ENCODE measurements around the gene TTC28. TPM values are rescaled to one million over a fixed set of nuclear protein-coding genes. Genes with fewer than 3 reads are reported as not detected.

Gene TTC28
- polyA plus RNA-seq, 1 donor from 2014 or later: 14.8 TPM

DNA sequence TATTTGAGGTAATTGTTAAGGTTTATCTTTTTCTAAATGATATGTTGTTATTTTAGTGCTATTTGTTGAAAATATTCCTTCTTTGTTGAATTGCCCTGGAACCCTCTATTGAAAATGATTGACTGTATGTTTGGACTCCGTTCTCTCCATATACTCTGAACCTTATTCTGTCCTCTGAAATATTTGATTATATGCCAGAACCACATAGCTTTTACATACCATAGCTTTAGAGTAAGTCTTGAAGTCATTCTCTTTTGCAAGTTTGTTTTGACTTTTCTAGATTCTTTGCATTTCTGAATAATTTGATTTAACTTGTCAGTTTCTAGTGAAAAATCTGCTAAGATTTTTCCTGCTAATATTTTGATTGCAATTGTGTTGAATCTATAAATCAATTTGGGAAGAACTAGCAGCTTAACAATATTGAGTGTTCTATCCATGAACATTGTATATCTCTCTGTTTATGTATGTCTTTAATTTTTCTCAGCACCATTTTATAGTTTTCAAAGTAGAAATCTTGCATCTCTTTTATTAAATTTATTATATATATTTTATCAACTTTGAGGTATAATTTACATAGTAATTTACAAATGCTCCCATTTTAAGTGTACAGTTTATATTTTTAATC lies 708.9 kb downstream of the TTC28 start:
- H2AFZ ChIP-seq (ENCODE audit: low read depth, low read length): no peak overlapping the region
- H3K79me2 ChIP-seq (replicated peaks; ENCODE audit: insufficient read depth, low read length): no peaks in the 10 kb centered on the region
- no peak overlapping the region for H3K4me3 ChIP-seq (ENCODE audit: low read length)
- H3K4me2 ChIP-seq (ENCODE audit: low read length): no peak overlapping the region
- TF ChIP-seq, protein P1, sequence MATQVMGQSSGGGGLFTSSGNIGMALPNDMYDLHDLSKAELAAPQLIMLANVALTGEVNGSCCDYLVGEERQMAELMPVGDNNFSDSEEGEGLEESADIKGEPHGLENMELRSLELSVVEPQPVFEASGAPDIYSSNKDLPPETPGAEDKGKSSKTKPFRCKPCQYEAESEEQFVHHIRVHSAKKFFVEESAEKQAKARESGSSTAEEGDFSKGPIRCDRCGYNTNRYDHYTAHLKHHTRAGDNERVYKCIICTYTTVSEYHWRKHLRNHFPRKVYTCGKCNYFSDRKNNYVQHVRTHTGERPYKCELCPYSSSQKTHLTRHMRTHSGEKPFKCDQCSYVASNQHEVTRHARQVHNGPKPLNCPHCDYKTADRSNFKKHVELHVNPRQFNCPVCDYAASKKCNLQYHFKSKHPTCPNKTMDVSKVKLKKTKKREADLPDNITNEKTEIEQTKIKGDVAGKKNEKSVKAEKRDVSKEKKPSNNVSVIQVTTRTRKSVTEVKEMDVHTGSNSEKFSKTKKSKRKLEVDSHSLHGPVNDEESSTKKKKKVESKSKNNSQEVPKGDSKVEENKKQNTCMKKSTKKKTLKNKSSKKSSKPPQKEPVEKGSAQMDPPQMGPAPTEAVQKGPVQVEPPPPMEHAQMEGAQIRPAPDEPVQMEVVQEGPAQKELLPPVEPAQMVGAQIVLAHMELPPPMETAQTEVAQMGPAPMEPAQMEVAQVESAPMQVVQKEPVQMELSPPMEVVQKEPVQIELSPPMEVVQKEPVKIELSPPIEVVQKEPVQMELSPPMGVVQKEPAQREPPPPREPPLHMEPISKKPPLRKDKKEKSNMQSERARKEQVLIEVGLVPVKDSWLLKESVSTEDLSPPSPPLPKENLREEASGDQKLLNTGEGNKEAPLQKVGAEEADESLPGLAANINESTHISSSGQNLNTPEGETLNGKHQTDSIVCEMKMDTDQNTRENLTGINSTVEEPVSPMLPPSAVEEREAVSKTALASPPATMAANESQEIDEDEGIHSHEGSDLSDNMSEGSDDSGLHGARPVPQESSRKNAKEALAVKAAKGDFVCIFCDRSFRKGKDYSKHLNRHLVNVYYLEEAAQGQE (IDR thresholded peaks at IDR 0.05; ENCODE audit: borderline replicate concordance): no peak
- no peak for TF ChIP-seq POLR2AphosphoS5 (IDR thresholded peaks at IDR 0.05)
- TF ChIP-seq, protein P2, sequence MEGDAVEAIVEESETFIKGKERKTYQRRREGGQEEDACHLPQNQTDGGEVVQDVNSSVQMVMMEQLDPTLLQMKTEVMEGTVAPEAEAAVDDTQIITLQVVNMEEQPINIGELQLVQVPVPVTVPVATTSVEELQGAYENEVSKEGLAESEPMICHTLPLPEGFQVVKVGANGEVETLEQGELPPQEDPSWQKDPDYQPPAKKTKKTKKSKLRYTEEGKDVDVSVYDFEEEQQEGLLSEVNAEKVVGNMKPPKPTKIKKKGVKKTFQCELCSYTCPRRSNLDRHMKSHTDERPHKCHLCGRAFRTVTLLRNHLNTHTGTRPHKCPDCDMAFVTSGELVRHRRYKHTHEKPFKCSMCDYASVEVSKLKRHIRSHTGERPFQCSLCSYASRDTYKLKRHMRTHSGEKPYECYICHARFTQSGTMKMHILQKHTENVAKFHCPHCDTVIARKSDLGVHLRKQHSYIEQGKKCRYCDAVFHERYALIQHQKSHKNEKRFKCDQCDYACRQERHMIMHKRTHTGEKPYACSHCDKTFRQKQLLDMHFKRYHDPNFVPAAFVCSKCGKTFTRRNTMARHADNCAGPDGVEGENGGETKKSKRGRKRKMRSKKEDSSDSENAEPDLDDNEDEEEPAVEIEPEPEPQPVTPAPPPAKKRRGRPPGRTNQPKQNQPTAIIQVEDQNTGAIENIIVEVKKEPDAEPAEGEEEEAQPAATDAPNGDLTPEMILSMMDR (IDR thresholded peaks at IDR 0.05; ENCODE audit: poor library complexity, severe bottlenecking): no peak
- no peak for TF ChIP-seq SMC3 (conservative IDR thresholded peaks at IDR 0.05; ENCODE audit: poor library complexity)
- no peak for TF ChIP-seq MXI1 (conservative IDR thresholded peaks at IDR 0.05; ENCODE audit: poor library complexity, severe bottlenecking)
- TF ChIP-seq TAF1 (IDR thresholded peaks at IDR 0.05; ENCODE audit: low read depth): no peak
- no peak for TF ChIP-seq EP300 (conservative IDR thresholded peaks at IDR 0.05; ENCODE audit: poor library complexity, severe bottlenecking)
- no peak overlapping the region for H3K9ac ChIP-seq (ENCODE audit: low read length)
- H3F3A ChIP-seq (ENCODE audit: insufficient read depth, low read length, poor library complexity, severe bottlenecking): peaks cover 5% of the 10 kb centered on the region
- H3K27me3 ChIP-seq (ENCODE audit: insufficient read depth, low read depth, low read length): no peaks in the 10 kb centered on the region
- H3K9me2 ChIP-seq (ENCODE audit: insufficient read depth, low read length): no peaks in the 10 kb centered on the region
- no peaks in the 10 kb centered on the region for H3K36me3 ChIP-seq (ENCODE audit: insufficient read depth, low read length)
- no peaks in the 10 kb centered on the region for H3K9me3 ChIP-seq (ENCODE audit: low read length)
- no peak overlapping the region for H3K27ac ChIP-seq (ENCODE audit: low read length)
- H4K20me1 ChIP-seq (ENCODE audit: insufficient read depth): no peaks in the 10 kb centered on the region

DNA sequence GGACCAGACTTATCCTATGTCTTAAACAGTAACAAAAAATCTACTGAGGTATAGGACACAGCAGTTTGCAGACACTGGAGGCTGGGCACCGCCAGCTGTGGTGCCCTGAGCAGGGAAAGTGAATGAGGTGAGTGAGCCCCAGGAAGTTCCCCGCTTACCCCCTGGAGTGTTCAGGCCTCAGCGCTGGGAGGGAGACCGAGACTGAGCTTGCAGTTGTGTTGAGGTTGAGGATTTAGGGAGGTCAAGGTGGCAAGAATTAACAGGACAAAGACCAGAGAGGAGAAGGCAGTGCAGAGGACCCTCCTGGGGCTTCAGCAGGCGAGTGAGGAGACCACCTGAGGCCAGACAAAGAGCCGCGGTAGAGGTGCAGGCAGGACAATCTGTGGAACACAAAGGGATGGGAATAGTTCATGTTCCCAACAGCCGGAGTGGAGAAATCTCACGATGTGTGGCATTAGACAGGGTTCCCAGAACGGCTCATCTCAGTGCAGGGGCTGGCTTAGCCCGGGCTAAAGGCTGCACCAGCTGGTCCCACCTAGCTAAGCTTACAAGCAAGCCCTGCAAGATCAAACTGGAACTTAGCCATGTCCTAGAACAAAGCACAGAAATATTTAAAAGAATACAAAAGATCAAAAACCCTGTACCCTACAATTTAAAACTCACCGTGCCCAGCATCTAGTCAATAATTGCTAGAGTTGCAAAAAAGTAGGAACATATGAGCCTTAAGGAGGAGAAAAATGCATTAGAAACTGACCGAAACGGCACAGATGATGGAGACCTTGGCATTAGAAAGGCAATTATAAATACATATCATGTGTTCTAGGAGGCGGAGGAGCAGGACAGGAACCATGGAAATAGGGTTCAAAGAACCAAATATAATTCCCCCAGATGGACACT lies 713.2 kb downstream of the TTC28 start:
- Histone ChIP-seq H3K79me2 (replicated peaks; ENCODE audit: insufficient read depth, low read length) (no peaks in the 10 kb centered on the region), H3K4me2 (ENCODE audit: low read length) (no peak overlapping the region), H3K9ac (ENCODE audit: low read length) (no peak overlapping the region), H3K9me3 (ENCODE audit: low read length) (no peaks in the 10 kb centered on the region), H3K9me2 (ENCODE audit: insufficient read depth, low read length) (no peaks in the 10 kb centered on the region), H3F3A (ENCODE audit: insufficient read depth, low read length, poor library complexity, severe bottlenecking) (no peaks in the 10 kb centered on the region), H3K27ac (ENCODE audit: low read length) (no peak overlapping the region), H2AFZ (ENCODE audit: low read depth, low read length) (no peak overlapping the region), H4K20me1 (ENCODE audit: insufficient read depth) (no peaks in the 10 kb centered on the region), H3K4me3 (ENCODE audit: low read length) (no peak overlapping the region), H3K27me3 (ENCODE audit: insufficient read depth, low read depth, low read length) (no peaks in the 10 kb centered on the region), H3K36me3 (ENCODE audit: insufficient read depth, low read length) (no peaks in the 10 kb centered on the region)
- TF ChIP-seq RAD21 (conservative IDR thresholded peaks at IDR 0.05): no peak
- TF ChIP-seq POLR2AphosphoS5 (IDR thresholded peaks at IDR 0.05): no peak
- no peak for TF ChIP-seq EP300 (conservative IDR thresholded peaks at IDR 0.05; ENCODE audit: poor library complexity, severe bottlenecking)
- TF ChIP-seq, protein P2 (IDR thresholded peaks at IDR 0.05; ENCODE audit: poor library complexity, severe bottlenecking): no peak
- TF ChIP-seq SMC3 (conservative IDR thresholded peaks at IDR 0.05; ENCODE audit: poor library complexity): no peak
- TF ChIP-seq EZH2 (IDR thresholded peaks at IDR 0.05; ENCODE audit: borderline replicate concordance, insufficient read depth, low read length, poor library complexity, severe bottlenecking): no peak
- TF ChIP-seq, protein P1 (IDR thresholded peaks at IDR 0.05; ENCODE audit: borderline replicate concordance): no peak

Measured in neural cell (in vitro differentiated cells).